Upper lobe of right lung (tissue), 1 donor: ENCODE data around the gene NUMB. TPM values are rescaled to one million over a fixed set of nuclear protein-coding genes. Genes with fewer than 3 reads are reported as not detected.
"Not testable (repeated sequence)": the region's sequence is repeated elsewhere in the genome, so short reads cannot be mapped to it uniquely, and the experiment has no call there.

Source experiments
- ATAC-seq: fragments of 200-7000 bp; cut with Tn5 transposase; one replicate; pipeline ENCODE4 v1.9.1; 2020; ENCODE audit warnings: mild to moderate bottlenecking, moderate library complexity
- DNase-seq: peaks from one replicate; pipeline ENCODE4 v3.0.0-alpha.2; 2020
- H3K27ac ChIP-seq: fragments of 200-600 bp; one replicate; pipeline ENCODE4 v1.8.0; 2022
- H3K27me3 ChIP-seq: fragments of 200-600 bp; one replicate; pipeline ENCODE4 v1.8.0; 2022; ENCODE audit warnings: mild to moderate bottlenecking
- H3K36me3 ChIP-seq: fragments of 200-600 bp; one replicate; pipeline ENCODE4 v1.8.0; 2022
- H3K4me1 ChIP-seq: fragments of 200-600 bp; one replicate; pipeline ENCODE4 v1.8.0; 2022
- H3K4me3 ChIP-seq: fragments of 200-600 bp; one replicate; pipeline ENCODE4 v1.8.0; 2022; ENCODE audit warnings: mild to moderate bottlenecking
- H3K9me3 ChIP-seq: fragments of 200-600 bp; one replicate; pipeline ENCODE4 v1.8.0; 2022
- CTCF ChIP-seq: fragments of 200-600 bp; IDR thresholded peaks from one replicate; pipeline ENCODE4 v1.8.0; 2022; ENCODE audit warnings: antibody characterized with exemption
- intact Hi-C: fragments of 100-400 bp; cut with DNase I; formaldehyde crosslinking; loops from one replicate; pipeline ENCODE4 v1.11.0; 2022
- total RNA-seq: library from RNA; stranded (reverse); fragmentation: NEBNext Ultra II Directional; extraction: Animal tissue kit (Norgen Biotek cat#: 25700); gene quantifications from one replicate; pipeline ENCODE4 v1.2.1, GENCODE V29; 2021
- donor health status: DM: no; HTN: yes; CAD: no; lungs with severe emphysema.

Gene NUMB
- total RNA-seq, 1 donor from 2014 or later = 139 TPM

DNA sequence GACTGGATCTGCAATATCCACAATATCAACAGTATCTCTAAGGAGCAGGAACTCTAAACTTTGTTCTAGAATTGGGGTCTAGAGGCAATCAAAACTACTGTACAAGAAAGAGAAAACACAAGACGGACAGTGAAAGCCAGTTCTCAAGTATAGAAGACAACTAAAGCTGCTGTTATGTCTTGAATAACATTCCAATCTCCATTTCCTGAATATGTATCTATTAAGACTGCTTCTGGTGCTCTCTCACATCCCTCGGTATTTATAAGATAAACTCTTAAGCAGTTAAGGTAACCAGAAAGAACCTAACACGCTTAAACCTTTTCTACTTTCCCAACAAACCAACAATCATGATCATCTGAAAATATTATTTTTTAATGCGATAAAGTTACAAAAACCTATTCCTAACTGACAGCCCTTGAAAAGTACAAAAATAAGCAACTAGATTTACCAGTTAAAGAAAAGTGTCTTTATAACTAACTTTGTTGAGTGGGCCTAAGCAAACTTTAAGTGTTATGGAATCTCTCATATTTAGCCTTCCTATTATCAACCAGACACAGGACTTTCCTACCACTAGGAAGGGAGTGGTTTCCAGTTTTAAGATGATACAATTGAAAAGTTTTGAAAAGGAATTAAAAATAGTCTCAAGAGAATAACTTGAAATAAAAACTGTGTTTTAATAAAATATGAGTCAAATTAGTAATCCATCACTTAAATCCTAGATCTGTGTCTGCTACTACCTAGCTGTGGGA, 30.7 kb downstream of the NUMB start:
- intact Hi-C loops = no loop called here
- no peak overlapping the region for H3K4me3 ChIP-seq
- ATAC-seq (no peak), DNase-seq (no peak)
- no peak for TF ChIP-seq CTCF
- H3K4me1 ChIP-seq = peaks cover 29% of the 10 kb centered on the region
- peak overlapping the region; percentile 60 for H3K27ac ChIP-seq
- no peaks in the 10 kb centered on the region for H3K9me3 ChIP-seq
- no peaks in the 10 kb centered on the region for H3K36me3 ChIP-seq
- H3K27me3 ChIP-seq = no peaks in the 10 kb centered on the region

DNA sequence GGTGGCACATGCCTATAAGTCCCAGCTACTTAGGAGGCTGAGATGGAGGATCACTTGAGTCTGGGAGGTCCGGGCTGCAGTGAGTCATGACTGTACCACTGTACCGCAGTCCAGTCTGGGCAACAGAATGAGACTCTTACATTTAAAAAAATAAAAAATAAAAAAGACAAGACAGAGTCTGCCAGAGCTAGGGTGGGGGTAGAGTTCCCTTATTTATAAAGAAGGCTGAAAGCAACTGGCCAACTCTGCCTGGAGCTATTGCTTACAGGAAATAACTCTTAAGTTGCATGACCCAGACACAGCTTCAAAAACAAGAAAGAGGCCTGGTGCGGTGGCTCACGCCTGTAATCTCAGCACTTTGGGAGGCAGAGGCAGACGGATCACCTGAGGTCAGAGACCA, 31.5 kb downstream of the NUMB start:
- Histone ChIP-seq H3K9me3 (no peaks in the 10 kb centered on the region), H3K4me1 (peaks cover 26% of the 10 kb centered on the region), H3K27ac (peak overlapping the region; percentile 60), H3K36me3 (no peaks in the 10 kb centered on the region), H3K4me3 (no peak overlapping the region), H3K27me3 (no peaks in the 10 kb centered on the region)
- ATAC-seq (peak; percentile 31), DNase-seq (peak; percentile 38)
- intact Hi-C loops = no loop called here
- no peak for TF ChIP-seq CTCF

- Histone ChIP-seq H3K27me3 (no peaks in the 10 kb centered on the region), H3K4me1 (peaks cover 26% of the 10 kb centered on the region), H3K27ac (no peak overlapping the region), H3K4me3 (no peak overlapping the region), H3K9me3 (no peaks in the 10 kb centered on the region), H3K36me3 (peaks cover 6% of the 10 kb centered on the region)
- no peak for TF ChIP-seq CTCF
- DNase-seq = no peak
- peak; percentile 56 for ATAC-seq
- intact Hi-C loops = no loop called here
Measured at GRCh38 chr14:73424453-73424852, 33.9 kb downstream of the NUMB start.

DNA sequence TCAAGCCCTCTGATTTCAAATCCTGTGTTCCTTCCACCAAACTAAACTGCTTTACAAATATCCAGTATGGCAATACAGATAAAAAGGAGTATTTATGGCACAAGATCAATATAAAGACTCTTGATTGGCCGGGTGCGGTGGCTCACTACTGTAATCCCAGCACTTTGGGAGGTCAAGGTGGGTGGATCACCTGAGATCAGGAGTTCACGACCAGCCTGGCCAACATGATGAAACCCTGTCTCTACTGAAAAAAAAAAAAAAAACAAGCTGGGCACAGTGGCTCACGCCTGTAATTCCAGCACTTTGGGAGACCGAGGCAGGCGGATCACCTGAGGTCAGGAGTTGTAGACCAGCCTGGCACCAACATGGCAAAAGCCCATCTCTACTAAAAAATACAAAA, 35.3 kb downstream of the NUMB start:
- H3K4me3 ChIP-seq, ATAC-seq, H3K9me3 ChIP-seq, H3K27me3 ChIP-seq, intact Hi-C loops, DNase-seq, H3K27ac ChIP-seq, H3K36me3 ChIP-seq: not testable (repeated sequence)
- H3K4me1 ChIP-seq = peaks cover 26% of the 10 kb centered on the region

DNA sequence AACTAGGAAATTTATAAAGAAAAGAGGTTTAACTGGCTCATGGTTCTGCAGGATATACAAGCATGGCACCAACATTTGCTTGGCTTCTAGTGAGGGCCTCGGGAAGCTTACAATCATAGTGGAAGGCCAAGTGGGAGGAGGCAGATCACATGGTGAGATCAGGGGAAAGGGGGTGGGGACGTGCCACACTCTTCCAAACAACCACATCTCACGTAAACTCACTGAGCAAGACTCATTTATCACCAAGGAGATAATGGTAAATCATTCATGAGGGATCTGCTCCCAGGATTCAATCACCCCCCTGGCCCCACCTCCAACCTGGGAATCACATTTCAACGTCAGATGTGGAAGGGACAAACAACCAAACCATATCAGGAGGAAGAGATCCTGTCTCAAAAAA, 35.8 kb downstream of the NUMB start:
- intact Hi-C loops = no loop called here
- peaks cover 6% of the 10 kb centered on the region for H3K36me3 ChIP-seq
- ATAC-seq (no peak), DNase-seq (no peak)
- H3K9me3 ChIP-seq = no peaks in the 10 kb centered on the region
- H3K4me3 ChIP-seq = no peak overlapping the region
- H3K27me3 ChIP-seq = no peaks in the 10 kb centered on the region
- H3K27ac ChIP-seq = no peak overlapping the region
- peaks cover 23% of the 10 kb centered on the region for H3K4me1 ChIP-seq
- TF ChIP-seq CTCF = no peak

GRCh38 chr14:73418227-73418626, 40.1 kb downstream of the NUMB start:
- TF ChIP-seq CTCF = no peak
- H3K4me1 ChIP-seq = peaks cover 17% of the 10 kb centered on the region
- H3K36me3 ChIP-seq = peaks cover 6% of the 10 kb centered on the region
- DNase-seq = no peak
- H3K27ac ChIP-seq = no peak overlapping the region
- intact Hi-C loops = no loop called here
- H3K4me3 ChIP-seq = no peak overlapping the region
- no peaks in the 10 kb centered on the region for H3K9me3 ChIP-seq
- ATAC-seq = no peak
- H3K27me3 ChIP-seq = no peaks in the 10 kb centered on the region

DNA sequence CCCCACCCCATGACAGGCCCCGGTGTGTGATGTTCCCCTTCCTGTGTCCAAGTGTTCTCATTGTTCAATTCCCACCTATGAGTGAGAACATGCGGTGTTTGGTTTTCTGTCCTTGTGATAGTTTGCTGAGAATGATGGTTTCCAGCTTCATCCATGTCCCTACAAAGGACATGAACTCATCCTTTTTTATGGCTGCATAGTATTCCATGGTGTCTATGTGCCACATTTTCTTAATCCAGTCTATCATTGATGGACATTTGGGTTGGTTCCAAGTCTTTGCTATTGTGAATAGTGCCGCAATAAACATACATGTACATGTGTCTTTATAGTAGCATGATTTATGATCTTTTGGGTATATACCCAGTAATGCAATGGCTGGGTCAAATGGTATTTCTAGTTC, 52.1 kb downstream of the NUMB start:
- H3K4me1 ChIP-seq = peaks cover 15% of the 10 kb centered on the region
- H3K27me3 ChIP-seq, H3K9me3 ChIP-seq, ATAC-seq, H3K27ac ChIP-seq, intact Hi-C loops, H3K4me3 ChIP-seq, DNase-seq: not testable (repeated sequence)
- H3K36me3 ChIP-seq = peaks cover 17% of the 10 kb centered on the region
